AML-193 (cell line): ENCODE data around the gene STARD3.

Experiments used
- DNase-seq, 2 experiments: peaks; one replicate each; lab custom pipeline; 2025; lab: John Stamatoyannopoulos, UW

STARD3 gene

GRCh38 chr17:39604911-39605491, 31.9 kb upstream of the STARD3 start:
- DNase-seq, result no peak

GRCh38 chr17:39605492-39606433, 31.2 kb upstream of the STARD3 start:
- no peak for DNase-seq

- DNase-seq, result no peak
Measured at GRCh38 chr17:39606434-39607056, 30.4 kb upstream of the STARD3 start.

- DNase-seq, result no peak
Measured at GRCh38 chr17:39607057-39607850, 29.7 kb upstream of the STARD3 start.

- DNase-seq, result no peak
Measured at GRCh38 chr17:39607851-39608130, 29.2 kb upstream of the STARD3 start, which contains the start of gene NEUROD2. TSS of gene NEUROD2 (minus strand) at chr17:39607920. CDS start at chr17:39606599, 1,321 bp downstream.

- no peak for DNase-seq
Measured at GRCh38 chr17:39608142-39608981, 28.6 kb upstream of the STARD3 start.

GRCh38 chr17:39609416-39610025, 27.4 kb upstream of the STARD3 start:
- DNase-seq, result no peak

GRCh38 chr17:39611401-39612112, 25.4 kb upstream of the STARD3 start:
- DNase-seq, result no peak

GRCh38 chr17:39612291-39612894, 24.6 kb upstream of the STARD3 start:
- DNase-seq, result no peak

GRCh38 chr17:39612935-39613464, 23.9 kb upstream of the STARD3 start:
- no peak for DNase-seq

- no peak for DNase-seq
Measured at GRCh38 chr17:39614545-39615157, 22.3 kb upstream of the STARD3 start.

- DNase-seq, result no peak
Measured at GRCh38 chr17:39615434-39615833, 21.5 kb upstream of the STARD3 start.

- no peak for DNase-seq
Measured at GRCh38 chr17:39617100-39617445, 19.9 kb upstream of the STARD3 start.

GRCh38 chr17:39617446-39618245, 19.3 kb upstream of the STARD3 start:
- peak; percentile 66 to 68 for DNase-seq

- DNase-seq, result peak; percentile 40 to 44
Measured at GRCh38 chr17:39618246-39618913, 18.6 kb upstream of the STARD3 start.

- no peak for DNase-seq
Measured at GRCh38 chr17:39618956-39619785, 17.8 kb upstream of the STARD3 start.

GRCh38 chr17:39619786-39620101, 17.2 kb upstream of the STARD3 start:
- no peak for DNase-seq
